ENCODE data around the gene MYO15A.

MYO15A gene

GRCh38 chr17:18108401-18109312 is at the start of gene MYO15A:
Gene MYO15A (plus strand): TSS chr17:18108756. CDS start chr17:18118801, 10,045 bp downstream.
- no peak for DNase-seq (ENCODE audit: low read depth)
- TF ChIP-seq CTCF (conservative IDR thresholded peaks at IDR 0.05; ENCODE audit: low read depth, low read length) = no peak

GRCh38 chr17:18059283-18059682 is 49.3 kb upstream of the MYO15A start:
- no peak overlapping the region for H3K4me3 ChIP-seq (ENCODE audit: low read length)
- DNase-seq (ENCODE audit: low read depth) = no peak
- TF ChIP-seq CTCF (conservative IDR thresholded peaks at IDR 0.05; ENCODE audit: low read depth, low read length) = no peak

More at GRCh38 chr17:18108401-18109312, at the start of gene MYO15A:
- no peak within 1 kb of the TSS for H3K4me3 ChIP-seq (ENCODE audit: low read length)

- no peak for DNase-seq (ENCODE audit: low read depth)
- no peak for TF ChIP-seq CTCF (conservative IDR thresholded peaks at IDR 0.05; ENCODE audit: low read depth, low read length)
- H3K4me3 ChIP-seq (ENCODE audit: low read length) = no peak overlapping the region
These were observed 44.5 kb upstream of the MYO15A start for GRCh38 chr17:18064053-18064452.

- DNase-seq (ENCODE audit: low read depth) = no peak
- TF ChIP-seq CTCF (conservative IDR thresholded peaks at IDR 0.05; ENCODE audit: low read depth, low read length) = no peak
- H3K4me3 ChIP-seq (ENCODE audit: low read length) = no peak overlapping the region
These were observed 43.0 kb upstream of the MYO15A start for GRCh38 chr17:18065546-18065945.

- no peak for DNase-seq (ENCODE audit: low read depth)
- no peak overlapping the region for H3K4me3 ChIP-seq (ENCODE audit: low read length)
- TF ChIP-seq CTCF (conservative IDR thresholded peaks at IDR 0.05; ENCODE audit: low read depth, low read length) = no peak
These were observed 41.7 kb upstream of the MYO15A start for GRCh38 chr17:18066866-18067265.

- no peak overlapping the region for H3K4me3 ChIP-seq (ENCODE audit: low read length)
- no peak for TF ChIP-seq CTCF (conservative IDR thresholded peaks at IDR 0.05; ENCODE audit: low read depth, low read length)
These were observed 39.5 kb upstream of the MYO15A start for GRCh38 chr17:18069101-18069500.

GRCh38 chr17:18070861-18071340 is 37.7 kb upstream of the MYO15A start:
- peak; percentile 12 for DNase-seq (ENCODE audit: low read depth)
- TF ChIP-seq CTCF (conservative IDR thresholded peaks at IDR 0.05; ENCODE audit: low read depth, low read length) = no peak
- peak overlapping the region; percentile 12 for H3K4me3 ChIP-seq (ENCODE audit: low read length)

More at GRCh38 chr17:18069101-18069500, 39.5 kb upstream of the MYO15A start:
- no peak for DNase-seq (ENCODE audit: low read depth)

All from retinal pigment epithelial cell (primary cell).